Measurements from ENCODE around the gene ANKRD55.

GRCh38 chr5:56143373-56143714 lies 89.8 kb downstream of the ANKRD55 start:
- TF ChIP-seq CTCF (IDR thresholded peaks at IDR 0.05) (no peak), EP300 (IDR thresholded peaks at IDR 0.05) (no peak)
